GM12801 (cell line): ENCODE measurements around the gene GPX2.

Source experiments
- CTCF ChIP-seq: IDR thresholded peaks from one replicate; pipeline ENCODE4 v1.5.1; 2011; ENCODE audit warnings: control low read depth; ENCODE audit not compliant: insufficient read length; ENCODE audit errors: extremely low read depth

The GPX2 gene

GRCh38 chr14:64906022-64906421 is 36.5 kb downstream of the GPX2 start:
- TF ChIP-seq CTCF, result no peak

- no peak for TF ChIP-seq CTCF
Observed at GRCh38 chr14:64899958-64900357, 42.6 kb downstream of the GPX2 start.

GRCh38 chr14:64891839-64892375 is 50.6 kb downstream of the GPX2 start:
- TF ChIP-seq CTCF, result no peak

- no peak for TF ChIP-seq CTCF
Observed at GRCh38 chr14:64891173-64891838, 51.2 kb downstream of the GPX2 start.

GRCh38 chr14:64889352-64889751 is 53.2 kb downstream of the GPX2 start:
- no peak for TF ChIP-seq CTCF
